Omental fat pad (tissue), 4 donors: Measurements from ENCODE around the gene RFX4. TPM values are rescaled to one million over a fixed set of nuclear protein-coding genes. Genes with fewer than 3 reads are reported as not detected.

Experiments
- ATAC-seq: fragments of 150-250 bp; one replicate; pipeline ENCODE4 v1.9.1; 2016; ENCODE audit warnings: mild to moderate bottlenecking, moderate library complexity; ENCODE audit not compliant: low FRiP score
- DNase-seq: peaks from one replicate; pipeline ENCODE4 v3.0.0-alpha.2; 2019; ENCODE audit warnings: low spot score
- total RNA-seq, 4 donors: library from RNA; depleted of rRNA; stranded (reverse); fragments of >200 nt; gene quantifications; one replicate each; pipeline ENCODE4 v1.1.0, GENCODE V29; 2016
- TF ChIP-seq, protein P1 (sequence below), 3 donors: fragments of 450-650 bp; IDR thresholded peaks; one replicate each; pipeline ENCODE4 v1.5.1; 2016 to 2017; ENCODE audit warnings: antibody characterized with exemption in 3 of 3, mild to moderate bottlenecking in 3 of 3, moderate library complexity in 2 of 3

RFX4 gene
- total RNA-seq, 4 donors from 2014 or later, result not detected

DNA sequence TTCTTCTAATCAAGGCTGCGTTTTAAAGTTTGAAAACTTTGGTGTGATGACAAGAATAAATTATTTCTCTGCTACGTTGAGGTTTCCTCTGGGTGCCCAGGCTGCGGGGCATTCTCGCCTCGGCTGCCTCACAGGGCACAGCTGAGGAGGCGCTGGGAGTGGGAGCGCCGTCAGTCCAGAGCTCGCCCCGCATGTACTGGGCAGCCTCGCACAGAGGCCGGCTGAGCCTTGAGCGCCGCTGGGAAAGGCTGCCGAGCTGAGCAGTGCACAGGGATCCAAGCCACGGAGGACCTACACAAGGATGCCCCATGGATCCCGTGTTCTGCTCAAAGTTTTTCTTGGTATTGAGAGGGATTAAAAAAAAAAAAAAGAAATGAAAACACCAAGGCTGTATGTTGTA is 11.6 kb downstream of the RFX4 start:
- no peak for ATAC-seq
- no peak for DNase-seq
- TF ChIP-seq, protein P1, sequence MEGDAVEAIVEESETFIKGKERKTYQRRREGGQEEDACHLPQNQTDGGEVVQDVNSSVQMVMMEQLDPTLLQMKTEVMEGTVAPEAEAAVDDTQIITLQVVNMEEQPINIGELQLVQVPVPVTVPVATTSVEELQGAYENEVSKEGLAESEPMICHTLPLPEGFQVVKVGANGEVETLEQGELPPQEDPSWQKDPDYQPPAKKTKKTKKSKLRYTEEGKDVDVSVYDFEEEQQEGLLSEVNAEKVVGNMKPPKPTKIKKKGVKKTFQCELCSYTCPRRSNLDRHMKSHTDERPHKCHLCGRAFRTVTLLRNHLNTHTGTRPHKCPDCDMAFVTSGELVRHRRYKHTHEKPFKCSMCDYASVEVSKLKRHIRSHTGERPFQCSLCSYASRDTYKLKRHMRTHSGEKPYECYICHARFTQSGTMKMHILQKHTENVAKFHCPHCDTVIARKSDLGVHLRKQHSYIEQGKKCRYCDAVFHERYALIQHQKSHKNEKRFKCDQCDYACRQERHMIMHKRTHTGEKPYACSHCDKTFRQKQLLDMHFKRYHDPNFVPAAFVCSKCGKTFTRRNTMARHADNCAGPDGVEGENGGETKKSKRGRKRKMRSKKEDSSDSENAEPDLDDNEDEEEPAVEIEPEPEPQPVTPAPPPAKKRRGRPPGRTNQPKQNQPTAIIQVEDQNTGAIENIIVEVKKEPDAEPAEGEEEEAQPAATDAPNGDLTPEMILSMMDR (IDR thresholded peaks at IDR 0.05), result no peak

DNA sequence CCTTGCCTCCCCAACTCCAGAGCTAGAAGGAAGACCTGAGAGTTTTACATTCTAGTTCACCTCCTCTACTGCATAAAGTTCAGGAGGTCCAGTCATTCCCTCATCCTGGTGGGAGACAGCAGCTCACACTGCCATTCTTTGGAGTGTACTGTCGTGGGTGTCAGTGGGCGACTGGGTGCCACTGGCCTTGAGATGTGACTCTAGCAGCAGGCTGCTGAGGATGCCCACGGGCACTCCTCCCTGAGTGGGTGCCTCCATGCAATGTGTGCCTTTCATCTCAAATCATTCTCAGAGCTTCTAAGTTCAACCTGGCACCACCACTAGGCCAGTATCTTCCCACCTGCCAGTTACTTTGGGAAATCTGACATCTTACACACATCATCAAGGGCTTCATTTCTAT is 12.5 kb downstream of the RFX4 start:
- TF ChIP-seq, protein P1 (IDR thresholded peaks at IDR 0.05), result no peak
- no peak for ATAC-seq

DNA sequence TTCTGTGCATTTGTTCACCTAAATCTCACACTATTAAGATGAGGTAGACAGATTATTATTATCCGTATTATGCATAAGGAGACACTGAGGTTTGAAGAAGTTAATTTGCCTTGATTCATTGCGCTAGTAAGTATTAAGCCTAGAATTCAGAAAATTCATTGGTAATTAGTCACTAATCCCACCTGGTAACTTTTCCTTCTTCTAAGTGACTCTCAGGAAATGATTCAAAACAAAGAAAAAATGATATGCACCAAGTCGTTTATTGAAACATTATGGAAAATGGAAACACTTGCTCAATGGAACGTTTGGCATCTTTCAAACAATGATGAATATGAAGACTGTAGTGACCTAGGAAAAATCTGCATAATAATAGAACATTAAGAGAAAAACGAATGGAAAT is 15.2 kb downstream of the RFX4 start:
- ATAC-seq (no peak), DNase-seq (no peak)
- TF ChIP-seq, protein P1 (IDR thresholded peaks at IDR 0.05), result no peak

More for the DNA sequence above, 12.5 kb downstream of the RFX4 start:
- no peak for DNase-seq

DNA sequence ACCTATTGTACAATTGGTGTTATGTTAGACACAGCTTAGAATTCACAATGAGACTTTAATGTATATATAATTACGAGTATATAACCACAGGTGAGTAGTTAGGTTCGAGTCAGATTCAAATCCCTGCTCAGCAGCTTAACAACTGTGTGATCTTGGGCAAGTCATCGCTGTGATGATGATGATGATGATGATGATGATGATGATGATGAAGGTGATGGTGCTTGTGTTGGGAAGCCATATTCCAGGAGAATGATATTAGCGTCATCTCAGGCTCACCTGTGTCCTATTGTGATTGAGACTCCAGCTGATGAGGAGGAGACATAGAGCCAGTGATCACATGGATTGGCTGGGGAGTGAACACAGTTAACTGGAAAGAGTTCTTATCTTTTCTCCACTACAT is 16.5 kb downstream of the RFX4 start:
- TF ChIP-seq, protein P1 (IDR thresholded peaks at IDR 0.05), result no peak
- DNase-seq (no peak), ATAC-seq (no peak)

DNA sequence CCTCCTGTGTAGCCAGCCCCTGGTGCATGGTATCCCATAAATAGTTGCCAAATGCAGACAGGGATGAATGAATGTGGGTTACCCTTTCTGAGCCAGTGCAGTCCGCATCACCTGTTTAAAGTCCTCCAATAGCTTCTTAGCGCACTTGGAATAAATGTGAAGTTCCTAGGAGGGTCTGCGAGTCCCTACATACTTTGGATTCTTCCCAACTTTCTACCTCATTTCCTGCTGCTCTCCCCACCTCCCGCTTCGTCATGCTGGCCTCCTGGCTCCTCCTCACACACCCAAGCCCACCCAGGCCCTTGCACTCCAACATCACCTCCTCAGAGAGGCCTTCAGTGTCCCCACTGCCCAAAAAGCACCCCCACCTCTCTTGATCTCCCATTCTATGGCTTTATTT is 17.7 kb downstream of the RFX4 start:
- ATAC-seq, result no peak
- TF ChIP-seq, protein P1 (IDR thresholded peaks at IDR 0.05), result no peak
- no peak for DNase-seq

DNA sequence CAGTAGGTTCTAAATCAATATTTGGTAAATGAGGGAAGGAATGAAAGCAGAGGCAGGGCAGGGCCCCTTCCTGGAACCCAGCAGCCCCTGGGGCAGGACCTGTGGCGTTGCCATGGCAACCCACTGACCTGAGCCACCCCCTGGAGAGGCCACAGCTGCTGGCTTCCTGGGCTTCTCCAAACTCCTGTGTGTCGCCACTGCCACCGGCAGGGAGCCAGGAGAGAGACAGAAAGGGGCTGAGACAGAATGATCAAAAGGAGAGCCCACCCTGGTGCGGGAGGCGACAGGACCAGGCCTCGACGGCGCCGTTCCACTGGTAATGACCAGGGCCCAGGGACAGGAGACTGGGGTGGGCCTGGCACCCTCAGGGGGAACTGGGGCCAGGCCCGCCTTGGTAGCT is 18.2 kb downstream of the RFX4 start:
- no peak for DNase-seq
- TF ChIP-seq, protein P1 (IDR thresholded peaks at IDR 0.05), result no peak
- no peak for ATAC-seq

DNA sequence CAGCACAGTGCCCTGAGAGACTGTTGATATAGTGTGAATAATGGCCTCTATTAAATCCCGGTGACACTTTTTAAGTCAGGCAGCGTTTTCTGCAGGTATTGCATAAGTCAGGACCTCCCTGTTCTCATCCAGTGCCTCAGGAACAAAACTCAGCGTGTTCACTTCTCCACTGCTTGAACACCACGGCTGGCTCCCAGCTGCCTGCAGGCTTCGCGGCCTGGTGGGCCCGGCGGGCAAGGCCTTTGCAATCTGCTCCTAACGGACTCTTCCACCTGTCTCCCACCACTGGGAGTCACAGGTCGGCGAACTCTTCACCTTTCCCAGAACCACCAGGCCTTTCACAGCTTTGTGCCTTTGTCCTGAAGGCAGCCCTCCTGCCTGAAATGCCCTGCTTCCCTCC is 18.7 kb downstream of the RFX4 start:
- no peak for ATAC-seq
- DNase-seq, result no peak
- TF ChIP-seq, protein P1 (IDR thresholded peaks at IDR 0.05), result no peak
